HG02759 (cell line): Measurements from ENCODE around the gene STRN3.

Source experiments
- ATAC-seq: cut with Tn5 transposase; IDR thresholded peaks from one replicate; pipeline ENCODE4 v1.9.1; 2021; ENCODE audit warnings: mild to moderate bottlenecking, moderate library complexity; ENCODE audit not compliant: unreplicated experiment

Gene STRN3

GRCh38 chr14:30874999-30875787, 151.0 kb downstream of the STRN3 start:
- peak; percentile 34 for ATAC-seq

GRCh38 chr14:30874120-30874998, 151.8 kb downstream of the STRN3 start, which contains the start of gene COCH:
TSS of gene COCH (plus strand) at chr14:30874559. CDS start at chr14:30874939, 380 bp downstream.
- peak; percentile 83 for ATAC-seq

GRCh38 chr14:30873308-30874119, 152.7 kb downstream of the STRN3 start:
- ATAC-seq: no peak

GRCh38 chr14:30872602-30873001, 153.6 kb downstream of the STRN3 start:
- no peak for ATAC-seq

- ATAC-seq: no peak
Observed at GRCh38 chr14:30869551-30870155, 156.5 kb downstream of the STRN3 start.

GRCh38 chr14:30868736-30869135, 157.4 kb downstream of the STRN3 start:
- no peak for ATAC-seq

GRCh38 chr14:30864934-30865333, 161.2 kb downstream of the STRN3 start:
- no peak for ATAC-seq

GRCh38 chr14:30861200-30861599, 165.0 kb downstream of the STRN3 start:
- ATAC-seq: no peak

GRCh38 chr14:30855345-30856037, 170.7 kb downstream of the STRN3 start:
- peak; percentile 67 for ATAC-seq

- ATAC-seq: peak; percentile 48
Observed at GRCh38 chr14:30854492-30854891, 171.7 kb downstream of the STRN3 start.

- ATAC-seq: no peak
Observed at GRCh38 chr14:30853946-30854345, 172.2 kb downstream of the STRN3 start.

- no peak for ATAC-seq
Observed at GRCh38 chr14:30849983-30850382, 176.2 kb downstream of the STRN3 start.

GRCh38 chr14:30849354-30849753, 176.8 kb downstream of the STRN3 start:
- ATAC-seq: peak; percentile 94

GRCh38 chr14:30848449-30849240, 177.5 kb downstream of the STRN3 start:
- no peak for ATAC-seq
